ENCODE measurements around the gene SARDH. TPM values are rescaled to one million over a fixed set of nuclear protein-coding genes. Genes with fewer than 3 reads are reported as not detected.
A peak's percentile ranks its signal among the peaks of the same experiment; 100 is the strongest.

Gene SARDH
- total and polyA plus RNA-seq, 2 of the 13 experiments (the other 11 are each of a cell fraction or from before 2014, with no cell fraction given) = 11.6 to 34.9 TPM

DNA sequence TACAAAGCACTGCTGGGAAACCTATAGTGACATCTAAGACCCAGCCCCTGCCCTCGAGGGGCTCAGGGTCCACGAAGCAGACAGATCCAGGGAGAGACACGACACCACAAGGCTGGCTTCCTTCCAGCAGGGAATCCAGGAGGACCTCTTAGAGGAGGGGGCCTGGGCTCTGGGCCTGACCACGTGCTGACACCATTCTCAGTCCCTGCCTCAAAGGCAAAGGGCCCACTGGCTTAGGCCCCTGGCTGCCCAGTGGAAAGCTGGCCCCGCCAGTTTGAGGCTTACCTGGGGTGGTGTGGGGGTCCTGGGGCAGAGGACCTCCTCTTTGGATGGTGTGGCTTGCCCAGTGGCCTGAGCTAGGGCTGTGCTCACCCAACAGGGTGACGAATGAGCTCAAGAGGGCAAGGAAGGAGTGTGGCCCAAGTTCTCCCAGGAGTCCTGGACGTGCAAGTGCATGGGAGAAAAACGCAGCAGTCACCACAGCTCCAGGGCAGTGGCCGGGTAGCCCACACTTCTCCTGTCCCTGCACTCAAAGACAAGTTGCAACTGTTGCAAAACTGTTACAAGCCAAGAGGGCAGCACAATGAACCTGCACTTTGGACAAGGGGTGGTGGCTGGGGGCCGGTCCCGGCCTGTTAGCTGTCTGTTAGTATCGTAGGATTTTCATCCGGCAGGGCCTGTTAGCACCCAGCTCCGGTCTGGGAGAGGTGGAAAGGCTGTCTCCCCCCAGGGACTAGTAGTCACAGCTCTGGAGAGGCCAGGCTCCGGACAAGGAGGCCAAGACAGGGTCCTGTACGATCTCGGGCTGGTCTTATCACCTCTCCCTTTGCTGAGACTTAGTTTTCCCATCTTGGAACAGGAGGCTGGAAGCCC is 1.5 kb upstream of the SARDH start (continued):
- TF ChIP-seq, protein P1, sequence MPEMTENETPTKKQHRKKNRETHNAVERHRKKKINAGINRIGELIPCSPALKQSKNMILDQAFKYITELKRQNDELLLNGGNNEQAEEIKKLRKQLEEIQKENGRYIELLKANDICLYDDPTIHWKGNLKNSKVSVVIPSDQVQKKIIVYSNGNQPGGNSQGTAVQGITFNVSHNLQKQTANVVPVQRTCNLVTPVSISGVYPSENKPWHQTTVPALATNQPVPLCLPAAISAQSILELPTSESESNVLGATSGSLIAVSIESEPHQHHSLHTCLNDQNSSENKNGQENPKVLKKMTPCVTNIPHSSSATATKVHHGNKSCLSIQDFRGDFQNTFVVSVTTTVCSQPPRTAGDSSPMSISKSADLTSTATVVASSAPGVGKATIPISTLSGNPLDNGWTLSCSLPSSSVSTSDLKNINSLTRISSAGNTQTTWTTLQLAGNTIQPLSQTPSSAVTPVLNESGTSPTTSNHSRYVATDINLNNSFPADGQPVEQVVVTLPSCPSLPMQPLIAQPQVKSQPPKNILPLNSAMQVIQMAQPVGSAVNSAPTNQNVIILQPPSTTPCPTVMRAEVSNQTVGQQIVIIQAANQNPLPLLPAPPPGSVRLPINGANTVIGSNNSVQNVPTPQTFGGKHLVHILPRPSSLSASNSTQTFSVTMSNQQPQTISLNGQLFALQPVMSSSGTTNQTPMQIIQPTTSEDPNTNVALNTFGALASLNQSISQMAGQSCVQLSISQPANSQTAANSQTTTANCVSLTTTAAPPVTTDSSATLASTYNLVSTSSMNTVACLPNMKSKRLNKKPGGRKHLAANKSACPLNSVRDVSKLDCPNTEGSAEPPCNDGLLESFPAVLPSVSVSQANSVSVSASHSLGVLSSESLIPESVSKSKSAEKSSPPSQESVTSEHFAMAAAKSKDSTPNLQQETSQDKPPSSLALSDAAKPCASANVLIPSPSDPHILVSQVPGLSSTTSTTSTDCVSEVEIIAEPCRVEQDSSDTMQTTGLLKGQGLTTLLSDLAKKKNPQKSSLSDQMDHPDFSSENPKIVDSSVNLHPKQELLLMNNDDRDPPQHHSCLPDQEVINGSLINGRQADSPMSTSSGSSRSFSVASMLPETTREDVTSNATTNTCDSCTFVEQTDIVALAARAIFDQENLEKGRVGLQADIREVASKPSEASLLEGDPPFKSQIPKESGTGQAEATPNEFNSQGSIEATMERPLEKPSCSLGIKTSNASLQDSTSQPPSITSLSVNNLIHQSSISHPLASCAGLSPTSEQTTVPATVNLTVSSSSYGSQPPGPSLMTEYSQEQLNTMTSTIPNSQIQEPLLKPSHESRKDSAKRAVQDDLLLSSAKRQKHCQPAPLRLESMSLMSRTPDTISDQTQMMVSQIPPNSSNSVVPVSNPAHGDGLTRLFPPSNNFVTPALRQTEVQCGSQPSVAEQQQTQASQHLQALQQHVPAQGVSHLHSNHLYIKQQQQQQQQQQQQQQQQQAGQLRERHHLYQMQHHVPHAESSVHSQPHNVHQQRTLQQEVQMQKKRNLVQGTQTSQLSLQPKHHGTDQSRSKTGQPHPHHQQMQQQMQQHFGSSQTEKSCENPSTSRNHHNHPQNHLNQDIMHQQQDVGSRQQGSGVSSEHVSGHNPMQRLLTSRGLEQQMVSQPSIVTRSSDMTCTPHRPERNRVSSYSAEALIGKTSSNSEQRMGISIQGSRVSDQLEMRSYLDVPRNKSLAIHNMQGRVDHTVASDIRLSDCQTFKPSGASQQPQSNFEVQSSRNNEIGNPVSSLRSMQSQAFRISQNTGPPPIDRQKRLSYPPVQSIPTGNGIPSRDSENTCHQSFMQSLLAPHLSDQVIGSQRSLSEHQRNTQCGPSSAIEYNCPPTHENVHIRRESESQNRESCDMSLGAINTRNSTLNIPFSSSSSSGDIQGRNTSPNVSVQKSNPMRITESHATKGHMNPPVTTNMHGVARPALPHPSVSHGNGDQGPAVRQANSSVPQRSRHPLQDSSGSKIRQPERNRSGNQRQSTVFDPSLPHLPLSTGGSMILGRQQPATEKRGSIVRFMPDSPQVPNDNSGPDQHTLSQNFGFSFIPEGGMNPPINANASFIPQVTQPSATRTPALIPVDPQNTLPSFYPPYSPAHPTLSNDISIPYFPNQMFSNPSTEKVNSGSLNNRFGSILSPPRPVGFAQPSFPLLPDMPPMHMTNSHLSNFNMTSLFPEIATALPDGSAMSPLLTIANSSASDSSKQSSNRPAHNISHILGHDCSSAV (CRISPR knock-in tag; IDR thresholded peaks at IDR 0.05; ENCODE audit: borderline replicate concordance) = 0 out of 2 replicates have a peak, but pooled peaks have one; percentile 77
- TF ChIP-seq, protein P2, sequence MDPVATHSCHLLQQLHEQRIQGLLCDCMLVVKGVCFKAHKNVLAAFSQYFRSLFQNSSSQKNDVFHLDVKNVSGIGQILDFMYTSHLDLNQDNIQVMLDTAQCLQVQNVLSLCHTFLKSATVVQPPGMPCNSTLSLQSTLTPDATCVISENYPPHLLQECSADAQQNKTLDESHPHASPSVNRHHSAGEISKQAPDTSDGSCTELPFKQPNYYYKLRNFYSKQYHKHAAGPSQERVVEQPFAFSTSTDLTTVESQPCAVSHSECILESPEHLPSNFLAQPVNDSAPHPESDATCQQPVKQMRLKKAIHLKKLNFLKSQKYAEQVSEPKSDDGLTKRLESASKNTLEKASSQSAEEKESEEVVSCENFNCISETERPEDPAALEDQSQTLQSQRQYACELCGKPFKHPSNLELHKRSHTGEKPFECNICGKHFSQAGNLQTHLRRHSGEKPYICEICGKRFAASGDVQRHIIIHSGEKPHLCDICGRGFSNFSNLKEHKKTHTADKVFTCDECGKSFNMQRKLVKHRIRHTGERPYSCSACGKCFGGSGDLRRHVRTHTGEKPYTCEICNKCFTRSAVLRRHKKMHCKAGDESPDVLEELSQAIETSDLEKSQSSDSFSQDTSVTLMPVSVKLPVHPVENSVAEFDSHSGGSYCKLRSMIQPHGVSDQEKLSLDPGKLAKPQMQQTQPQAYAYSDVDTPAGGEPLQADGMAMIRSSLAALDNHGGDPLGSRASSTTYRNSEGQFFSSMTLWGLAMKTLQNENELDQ (CRISPR knock-in tag; IDR thresholded peaks at IDR 0.05; ENCODE audit: borderline replicate concordance) = no peak
- TF ChIP-seq MXI1 (IDR thresholded peaks at IDR 0.05; ENCODE audit: borderline replicate concordance, low read depth, low read length) (peak; percentile 43; the same call in 1 of the 3 replicates), PHF5A (CRISPR knock-in tag; IDR thresholded peaks at IDR 0.05; ENCODE audit: low read depth, unreplicated experiment) (no peak), SAP130 (CRISPR knock-in tag; IDR thresholded peaks at IDR 0.05; ENCODE audit: low read depth) (peak; percentile 90), ZNF24 (IDR thresholded peaks at IDR 0.05) (no peak), ZNF7 (CRISPR knock-in tag; IDR thresholded peaks at IDR 0.05) (no peak), RFXANK (CRISPR knock-in tag; IDR thresholded peaks at IDR 0.05) (no peak; the same call in 1 of the 2 replicates), ZNF460 (CRISPR knock-in tag; IDR thresholded peaks at IDR 0.05; ENCODE audit: borderline replicate concordance) (no peak), GATAD2A (CRISPR knock-in tag; IDR thresholded peaks at IDR 0.05) (peak; percentile 94), CCAR2 (optimal IDR thresholded peaks at IDR 0.05; ENCODE audit: low read depth, low read length) (no peak), SPEN (CRISPR knock-in tag; IDR thresholded peaks at IDR 0.05; ENCODE audit: low read depth) (peak; percentile 81), SIN3B (IDR thresholded peaks at IDR 0.05; ENCODE audit: low read length) (no peak), ZNF547 (CRISPR knock-in tag; IDR thresholded peaks at IDR 0.05) (peak; percentile 78; the same call in 1 of the 2 replicates)
- TF ChIP-seq, protein P3, sequence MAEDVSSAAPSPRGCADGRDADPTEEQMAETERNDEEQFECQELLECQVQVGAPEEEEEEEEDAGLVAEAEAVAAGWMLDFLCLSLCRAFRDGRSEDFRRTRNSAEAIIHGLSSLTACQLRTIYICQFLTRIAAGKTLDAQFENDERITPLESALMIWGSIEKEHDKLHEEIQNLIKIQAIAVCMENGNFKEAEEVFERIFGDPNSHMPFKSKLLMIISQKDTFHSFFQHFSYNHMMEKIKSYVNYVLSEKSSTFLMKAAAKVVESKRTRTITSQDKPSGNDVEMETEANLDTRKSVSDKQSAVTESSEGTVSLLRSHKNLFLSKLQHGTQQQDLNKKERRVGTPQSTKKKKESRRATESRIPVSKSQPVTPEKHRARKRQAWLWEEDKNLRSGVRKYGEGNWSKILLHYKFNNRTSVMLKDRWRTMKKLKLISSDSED (CRISPR knock-in tag; IDR thresholded peaks at IDR 0.05) = no peak
- TF ChIP-seq, protein P4, sequence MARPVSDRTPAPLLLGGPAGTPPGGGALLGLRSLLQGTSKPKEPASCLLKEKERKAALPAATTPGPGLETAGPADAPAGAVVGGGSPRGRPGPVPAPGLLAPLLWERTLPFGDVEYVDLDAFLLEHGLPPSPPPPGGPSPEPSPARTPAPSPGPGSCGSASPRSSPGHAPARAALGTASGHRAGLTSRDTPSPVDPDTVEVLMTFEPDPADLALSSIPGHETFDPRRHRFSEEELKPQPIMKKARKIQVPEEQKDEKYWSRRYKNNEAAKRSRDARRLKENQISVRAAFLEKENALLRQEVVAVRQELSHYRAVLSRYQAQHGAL (CRISPR knock-in tag; IDR thresholded peaks at IDR 0.05; ENCODE audit: not compliant biosample characterization) = no peak
